ENCODE measurements around the gene MPND.

The MPND gene

DNA sequence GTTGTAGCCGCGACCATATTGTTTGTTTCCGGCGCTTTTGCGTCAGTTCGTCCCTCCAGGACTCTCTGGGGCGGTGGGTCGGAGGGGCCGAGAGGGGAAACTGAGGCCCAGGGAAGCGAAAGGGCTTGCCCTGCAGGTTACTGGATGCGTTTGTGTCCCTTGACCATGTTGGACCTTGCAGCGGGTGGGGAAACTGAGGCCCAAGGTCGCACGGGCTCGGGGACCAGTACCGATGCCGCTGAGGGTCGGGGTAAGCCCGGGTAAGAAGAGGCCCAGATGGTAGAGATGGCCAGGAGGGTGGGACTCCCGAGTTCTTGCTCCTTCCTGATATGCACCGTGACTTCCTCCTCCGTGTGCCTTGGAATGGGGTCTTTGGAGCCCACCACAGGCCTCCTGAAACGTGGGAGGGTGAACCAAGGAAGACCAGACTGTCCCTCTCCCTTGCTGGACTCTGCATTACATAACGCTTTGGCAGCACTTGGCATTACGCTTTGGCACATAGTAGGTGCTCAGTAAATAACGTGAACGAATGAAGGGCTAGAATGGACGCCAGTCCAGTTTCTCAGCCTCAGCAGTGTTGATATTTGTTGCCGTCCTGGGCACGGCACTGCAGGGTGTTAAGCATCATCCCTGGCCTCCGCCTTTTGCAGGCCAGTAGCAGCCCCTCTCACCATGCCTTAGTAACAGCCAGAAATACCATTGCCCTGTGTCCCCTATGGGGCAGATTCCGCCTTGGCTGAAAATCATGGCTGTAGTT lies 59.8 kb downstream of the MPND start:
- DNase-seq (ENCODE audit: low read depth) = no peak

- DNase-seq (ENCODE audit: low read depth) = no peak
These were observed 62.6 kb downstream of the MPND start for GRCh38 chr19:4405977-4406376.

DNA sequence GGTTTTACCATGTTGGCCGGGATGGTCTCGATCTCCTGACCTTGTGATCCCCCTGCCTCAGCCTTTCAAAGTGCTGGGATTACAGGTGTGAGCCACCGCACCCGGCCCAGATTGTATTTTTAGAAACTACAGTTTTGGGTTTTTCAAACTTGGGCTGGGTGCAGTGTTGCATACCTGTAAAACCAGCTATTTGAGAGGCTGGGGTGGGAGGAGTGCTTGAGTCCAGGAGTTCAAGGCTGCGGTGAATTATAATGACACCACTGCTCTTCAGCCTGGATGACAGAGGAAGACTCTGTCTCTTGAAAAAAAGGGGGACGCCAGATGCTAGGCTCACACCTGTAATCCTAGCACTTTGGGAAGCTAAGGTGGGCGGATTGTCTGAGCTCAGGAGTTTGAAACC lies 63.3 kb downstream of the MPND start:
- no peak for DNase-seq (ENCODE audit: low read depth)

DNA sequence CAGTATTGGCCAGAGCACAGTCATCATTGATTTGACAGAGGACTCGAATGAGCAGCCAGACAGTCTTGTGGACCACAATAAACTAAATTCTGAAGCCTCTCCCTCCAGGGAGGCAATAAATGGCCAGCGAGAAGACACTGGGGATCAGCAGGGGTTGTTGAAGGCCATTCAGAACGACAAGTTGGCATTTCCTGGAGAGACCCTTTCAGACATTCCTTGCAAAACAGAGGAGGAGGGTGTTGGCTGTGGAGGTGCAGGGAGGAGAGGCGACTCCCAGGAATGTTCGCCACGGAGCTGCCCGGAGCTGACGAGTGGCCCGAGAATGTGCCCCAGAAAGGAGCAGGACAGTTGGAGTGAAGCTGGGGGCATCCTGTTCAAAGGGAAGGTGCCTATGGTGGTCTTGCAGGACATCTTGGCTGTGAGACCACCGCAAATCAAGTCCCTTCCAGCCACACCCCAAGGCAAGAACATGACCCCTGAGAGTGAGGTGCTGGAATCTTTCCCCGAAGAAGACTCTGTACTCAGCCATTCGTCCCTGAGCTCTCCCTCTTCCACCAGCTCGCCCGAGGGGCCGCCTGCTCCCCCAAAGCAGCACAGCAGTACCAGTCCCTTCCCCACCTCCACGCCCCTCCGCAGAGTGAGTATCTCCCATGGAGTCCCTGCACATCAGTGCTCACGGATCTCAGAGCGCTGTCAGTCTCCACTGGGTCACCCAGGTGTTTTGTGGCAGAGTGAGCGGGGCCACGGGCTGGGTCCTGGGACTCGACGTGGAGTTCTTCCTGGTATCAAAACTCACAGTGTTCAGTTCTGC lies 66.0 kb downstream of the MPND start:
- no peak for DNase-seq (ENCODE audit: low read depth)

Data from iris pigment epithelial cell (primary cell).